A549 (cell line): ENCODE data around the gene CBR3. TPM values are rescaled to one million over a fixed set of nuclear protein-coding genes. Genes with fewer than 3 reads are reported as not detected.

ENCODE experiments used
- ATAC-seq, 2 experiments: fragments of 200-7000 bp in 1 of 2; fragments of >200 bp in 1 of 2; cut with Nextera tagmentation in 1 of 2; cut with Tn5 transposase in 1 of 2; 3 replicates each; pipeline versions ENCODE4 v1.8.0 to v1.9.1; 2018 to 2020; ENCODE audit warnings: mild to moderate bottlenecking in 1 of 2, moderate library complexity in 1 of 2
- CTCF ChIA-PET: fragments of 300-600 bp; sonication (Branson Sonifier 250); formaldehyde crosslinking; extraction: SDS; loops from one replicate; lab custom pipeline; 2021; ENCODE audit warnings: antibody characterized with exemption, inconsistent platforms; lab: Yijun Ruan, JAX
- POLR2A ChIA-PET: fragments of 350-600 bp; formaldehyde crosslinking; extraction: SDS; loops from one replicate; lab custom pipeline; 2021; ENCODE audit warnings: antibody characterized with exemption, inconsistent platforms; lab: Yijun Ruan, JAX
- DNase-seq, 2 experiments: peaks; one replicate each; pipeline versions ENCODE4 v3.0.0 to v3.0.0-alpha.2; 2011 to 2016; ENCODE audit warnings: low read depth in 1 of 2, low spot score in 1 of 2
- FAIRE-seq: peaks from 2 replicates; lab custom pipeline; 2011; peaks lifted over from hg19 to GRCh38; lab: Jason Lieb, UNC
- H3K27ac ChIP-seq, 2 experiments: fragments of >200 bp; sonication (Bioruptor Twin); formaldehyde crosslinking; 3 replicates each; pipeline ENCODE4 v1.5.1; 2016 to 2017
- H3K4me1 ChIP-seq: fragments of >200 bp; sonication (Bioruptor Twin); formaldehyde crosslinking; 3 replicates; pipeline ENCODE4 v1.6.1; 2016
- H3K4me2 ChIP-seq: fragments of >200 bp; sonication (Bioruptor Twin); formaldehyde crosslinking; 3 replicates; pipeline ENCODE4 v1.6.1; 2016
- H3K4me3 ChIP-seq: fragments of >200 bp; sonication (Bioruptor Twin); formaldehyde crosslinking; 3 replicates; pipeline ENCODE4 v1.5.1; 2016
- H3K9me3 ChIP-seq: fragments of >200 bp; sonication (Bioruptor Twin); formaldehyde crosslinking; 3 replicates; pipeline ENCODE4 v1.6.1; 2016
- CHD2 ChIP-seq: fragments of 150-350 bp; IDR thresholded peaks from 2 replicates; pipeline ENCODE4 v1.6.1; 2014; ENCODE audit warnings: low read length; ENCODE audit not compliant: partially characterized antibody
- CHD4 ChIP-seq: fragments of 200-600 bp; sonication (generic); IDR thresholded peaks from 2 replicates; pipeline ENCODE4 v1.6.1; 2016; ENCODE audit warnings: antibody characterized with exemption, mild to moderate bottlenecking, borderline replicate concordance
- ESRRA ChIP-seq: fragments of 150-350 bp; IDR thresholded peaks from 2 replicates; pipeline ENCODE4 v1.6.1; 2014; ENCODE audit warnings: mild to moderate bottlenecking, low read length, borderline replicate concordance
- FOSB ChIP-seq: fragments of 250-450 bp; sonication (Bioruptor Pico); IDR thresholded peaks from 2 replicates; pipeline ENCODE4 v1.5.0; 2020; ENCODE audit warnings: mild to moderate bottlenecking, moderate library complexity
- HOXB5 ChIP-seq: fragments of 250-450 bp; sonication (Bioruptor Pico); IDR thresholded peaks from 2 replicates; pipeline ENCODE4 v1.5.0; 2020; ENCODE audit warnings: mild to moderate bottlenecking, moderate library complexity
- JUN ChIP-seq, 2 experiments: fragments of >200 bp; sonication (Bioruptor Twin); formaldehyde crosslinking; IDR thresholded peaks; 2 replicates in 1 of 2; 3 replicates in 1 of 2; pipeline ENCODE4 v1.6.1; 2016 to 2017
- KDM5A ChIP-seq: fragments of 200-600 bp; sonication (generic); IDR thresholded peaks from 2 replicates; pipeline ENCODE4 v1.6.1; 2016; ENCODE audit warnings: antibody characterized with exemption, mild to moderate bottlenecking
- MAFK ChIP-seq: fragments of 450-650 bp; IDR thresholded peaks from 2 replicates; pipeline ENCODE4 v1.6.1; 2014; ENCODE audit not compliant: partially characterized antibody
- NFE2L2 ChIP-seq: fragments of 150-350 bp; conservative IDR thresholded peaks from 2 replicates; pipeline ENCODE4 v1.6.1; 2014; ENCODE audit warnings: low read length
- PHF8 ChIP-seq: fragments of 200-600 bp; sonication (generic); IDR thresholded peaks from 2 replicates; pipeline ENCODE4 v1.6.1; 2016; ENCODE audit warnings: low read depth, mild to moderate bottlenecking, antibody characterized with exemption, moderate library complexity, borderline replicate concordance
- POLR2A ChIP-seq: IDR thresholded peaks from 2 replicates; pipeline ENCODE4 v1.6.1; 2012; ENCODE audit warnings: mild to moderate bottlenecking, low read length
- RCOR1 ChIP-seq: fragments of 150-350 bp; IDR thresholded peaks from 2 replicates; pipeline ENCODE4 v1.6.1; 2014; ENCODE audit warnings: antibody characterized with exemption, low read length, low read depth
- RNF2 ChIP-seq: fragments of 200-600 bp; sonication (generic); IDR thresholded peaks from 2 replicates; pipeline ENCODE4 v1.6.1; 2016; ENCODE audit warnings: low read depth, mild to moderate bottlenecking, antibody characterized with exemption, moderate library complexity, borderline replicate concordance
- SMC3 ChIP-seq: fragments of >200 bp; sonication (Bioruptor Twin); formaldehyde crosslinking; IDR thresholded peaks from 3 replicates; pipeline ENCODE4 v1.6.1; 2018; ENCODE audit warnings: inconsistent platforms
- ZC3H11A ChIP-seq: fragments of 450-650 bp; IDR thresholded peaks from 2 replicates; pipeline ENCODE4 v1.6.1; 2014; ENCODE audit warnings: antibody characterized with exemption, mild to moderate bottlenecking
- ZFP36 ChIP-seq: fragments of 450-650 bp; IDR thresholded peaks from 2 replicates; pipeline ENCODE4 v1.6.1; 2014; ENCODE audit warnings: borderline replicate concordance; ENCODE audit not compliant: partially characterized antibody
- ZNF302 ChIP-seq: fragments of 250-450 bp; sonication (Bioruptor Pico); IDR thresholded peaks from 2 replicates; pipeline ENCODE4 v1.9.0; 2021; ENCODE audit warnings: inconsistent platforms, mild to moderate bottlenecking, moderate library complexity
- WGBS: methylation state at CpG from one replicate; pipeline ENCODE4 v1.1.6; 2017; ENCODE audit errors: missing lambda C conversion rate; 5-methylcytosine and 5-hydroxymethylcytosine counted together
- polyA plus RNA-seq, 4 experiments: library from polyadenylated mRNA; depleted of rRNA in 3 of 4; stranded (reverse); fragments of >200 nt; fragmentation: RNase III in 1 of 4; extraction: RNeasy Plus Mini Kit Qiagen cat#74134 plus additional on column Dnase treatment in 1 of 4; gene quantifications; 2 replicates in 3 of 4; 3 replicates in 1 of 4; pipeline ENCODE4 v1.2.3, GENCODE V29; 2011 to 2017
- TF ChIP-seq, protein P1 (sequence below): fragments of 200-600 bp; sonication (generic); IDR thresholded peaks from 2 replicates; pipeline ENCODE4 v1.6.1; 2016; ENCODE audit warnings: antibody characterized with exemption, mild to moderate bottlenecking, moderate library complexity
- TF ChIP-seq, protein P2 (sequence below): fragments of 150-350 bp; IDR thresholded peaks from 2 replicates; pipeline ENCODE4 v1.6.1; 2014; ENCODE audit warnings: low read depth, mild to moderate bottlenecking, low read length
- TF ChIP-seq, protein P3 (sequence below): fragments of >200 bp; sonication (Bioruptor Twin); formaldehyde crosslinking; IDR thresholded peaks from 3 replicates; pipeline ENCODE4 v1.6.1; 2016
- TF ChIP-seq, protein P4 (sequence below): IDR thresholded peaks from 2 replicates; pipeline ENCODE4 v1.6.1; 2012

Gene CBR3
- polyA plus RNA-seq, 2 of the 4 experiments (the other 2 are of a cell fraction): 5.9 to 6.1 TPM

DNA sequence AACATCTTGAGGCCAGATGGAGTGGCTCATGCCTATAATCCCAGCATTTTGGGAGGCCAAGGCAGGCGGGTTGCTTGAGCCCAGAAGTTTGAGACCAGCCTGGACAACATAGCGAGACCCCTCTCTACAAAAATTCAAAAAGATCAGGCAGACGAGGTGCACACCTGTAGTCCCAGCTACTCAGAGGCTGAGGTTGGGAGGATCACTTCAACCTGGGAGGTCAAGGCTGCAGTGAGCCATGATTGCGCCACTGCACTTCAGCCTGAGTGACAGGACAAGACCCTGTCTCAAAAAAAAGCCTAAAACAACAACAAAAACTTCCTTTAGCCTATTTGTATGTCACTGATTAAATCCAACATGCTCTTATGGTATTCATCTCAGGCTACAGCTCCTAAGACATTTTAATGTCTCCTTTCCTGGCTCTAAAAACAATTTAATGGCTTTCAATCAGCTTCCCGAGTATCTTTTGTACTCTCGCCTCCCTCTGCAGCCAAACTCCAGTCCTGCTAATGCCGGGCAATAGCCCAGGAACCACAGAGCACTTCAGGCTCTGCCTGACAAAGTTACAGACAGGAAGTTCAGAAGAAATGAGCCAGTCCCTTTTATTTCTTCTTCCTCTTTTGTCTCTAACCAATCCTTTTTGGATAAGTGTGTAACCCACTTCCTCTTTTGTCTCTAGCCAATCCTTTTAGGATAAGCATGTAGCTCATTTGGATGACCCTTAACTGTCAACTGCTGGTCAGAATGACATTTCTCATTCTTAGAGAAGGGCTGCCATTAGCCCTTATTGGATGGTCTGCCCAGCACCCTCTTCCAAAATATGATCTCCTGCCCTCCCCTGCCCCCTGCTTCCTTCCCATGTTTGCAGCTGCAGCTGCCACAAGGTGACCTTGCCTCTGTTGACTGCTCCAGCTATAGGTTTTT lies 15.2 kb downstream of the CBR3 start (continued):
- TF ChIP-seq, protein P1, sequence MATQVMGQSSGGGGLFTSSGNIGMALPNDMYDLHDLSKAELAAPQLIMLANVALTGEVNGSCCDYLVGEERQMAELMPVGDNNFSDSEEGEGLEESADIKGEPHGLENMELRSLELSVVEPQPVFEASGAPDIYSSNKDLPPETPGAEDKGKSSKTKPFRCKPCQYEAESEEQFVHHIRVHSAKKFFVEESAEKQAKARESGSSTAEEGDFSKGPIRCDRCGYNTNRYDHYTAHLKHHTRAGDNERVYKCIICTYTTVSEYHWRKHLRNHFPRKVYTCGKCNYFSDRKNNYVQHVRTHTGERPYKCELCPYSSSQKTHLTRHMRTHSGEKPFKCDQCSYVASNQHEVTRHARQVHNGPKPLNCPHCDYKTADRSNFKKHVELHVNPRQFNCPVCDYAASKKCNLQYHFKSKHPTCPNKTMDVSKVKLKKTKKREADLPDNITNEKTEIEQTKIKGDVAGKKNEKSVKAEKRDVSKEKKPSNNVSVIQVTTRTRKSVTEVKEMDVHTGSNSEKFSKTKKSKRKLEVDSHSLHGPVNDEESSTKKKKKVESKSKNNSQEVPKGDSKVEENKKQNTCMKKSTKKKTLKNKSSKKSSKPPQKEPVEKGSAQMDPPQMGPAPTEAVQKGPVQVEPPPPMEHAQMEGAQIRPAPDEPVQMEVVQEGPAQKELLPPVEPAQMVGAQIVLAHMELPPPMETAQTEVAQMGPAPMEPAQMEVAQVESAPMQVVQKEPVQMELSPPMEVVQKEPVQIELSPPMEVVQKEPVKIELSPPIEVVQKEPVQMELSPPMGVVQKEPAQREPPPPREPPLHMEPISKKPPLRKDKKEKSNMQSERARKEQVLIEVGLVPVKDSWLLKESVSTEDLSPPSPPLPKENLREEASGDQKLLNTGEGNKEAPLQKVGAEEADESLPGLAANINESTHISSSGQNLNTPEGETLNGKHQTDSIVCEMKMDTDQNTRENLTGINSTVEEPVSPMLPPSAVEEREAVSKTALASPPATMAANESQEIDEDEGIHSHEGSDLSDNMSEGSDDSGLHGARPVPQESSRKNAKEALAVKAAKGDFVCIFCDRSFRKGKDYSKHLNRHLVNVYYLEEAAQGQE: no peak
- TF ChIP-seq CHD4: no peak
- TF ChIP-seq FOSB (CRISPR knock-in tag): no peak

DNA sequence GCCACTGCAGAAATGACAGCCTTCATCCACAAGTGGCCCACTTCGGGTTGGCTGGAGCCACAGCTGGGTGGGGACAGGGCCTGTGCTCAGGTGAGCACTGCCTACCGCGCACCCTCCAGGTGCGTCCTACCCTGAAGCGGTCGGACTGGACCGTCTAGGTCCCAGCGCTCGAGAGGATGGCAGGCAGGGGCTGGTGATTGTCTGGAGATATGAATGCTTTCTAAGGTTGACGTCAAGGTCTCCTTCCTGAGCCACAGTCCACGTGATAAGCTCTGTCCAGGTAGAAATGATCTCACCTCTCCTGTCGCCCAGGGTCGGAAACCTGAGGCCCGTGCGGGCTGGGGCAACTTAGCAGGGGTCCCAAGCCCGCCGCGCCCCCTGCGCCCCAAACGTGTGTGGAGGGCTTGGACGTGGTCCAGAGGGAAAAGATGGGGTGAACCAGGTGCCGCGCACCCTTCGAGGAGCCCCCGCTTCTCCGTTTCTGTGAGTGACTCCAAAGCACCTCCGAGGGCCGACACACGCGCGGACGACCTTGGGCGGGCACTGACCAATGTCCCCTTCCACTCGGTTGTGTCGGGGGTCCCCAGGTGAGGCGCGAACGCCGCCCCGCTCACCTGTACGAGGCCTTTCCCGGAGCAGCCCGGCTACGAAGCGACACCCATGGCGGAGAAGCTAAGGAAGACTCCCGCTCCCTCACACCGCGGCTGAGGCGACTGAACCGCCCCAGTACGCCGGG lies 20.9 kb downstream of the CBR3 start:
- no peak for FAIRE-seq
- no peak for ATAC-seq
- peak overlapping the region; percentile 47 to 80; a peak in 4 of 6 replicates for H3K27ac ChIP-seq
- peak overlapping the region; percentile 94 for H3K4me2 ChIP-seq
- TF ChIP-seq RCOR1 (no peak), CHD2 (no peak), PHF8 (peak; percentile 25; the same call in 1 of the 2 replicates), POLR2A (peak; percentile 71), ZFP36 (no peak)
- TF ChIP-seq, protein P1: no peak
- ChIA-PET CTCF (interaction anchor here (0.7 to 1.8 kb wide), 5 partner anchors 9 to 54 kb away, joined by 3 to 15 read pairs (median 3); no protein-coding TSS in a partner anchor), POLR2A (interaction anchor here (0.6 to 1.4 kb wide), 2 partner anchors 164 to 502 kb away, joined by 5 to 8 read pairs; partner anchors contain the start of gene MORC3)
- H3K4me1 ChIP-seq: peaks cover 9% of the 10 kb centered on the region; the same call in 1 of the 3 replicates
- H3K4me3 ChIP-seq: peak overlapping the region; percentile 56
- no peaks in the 10 kb centered on the region for H3K9me3 ChIP-seq
- no peak for DNase-seq
- WGBS: 81% methylated on average over 11 of the region's 53 CpGs

DNA sequence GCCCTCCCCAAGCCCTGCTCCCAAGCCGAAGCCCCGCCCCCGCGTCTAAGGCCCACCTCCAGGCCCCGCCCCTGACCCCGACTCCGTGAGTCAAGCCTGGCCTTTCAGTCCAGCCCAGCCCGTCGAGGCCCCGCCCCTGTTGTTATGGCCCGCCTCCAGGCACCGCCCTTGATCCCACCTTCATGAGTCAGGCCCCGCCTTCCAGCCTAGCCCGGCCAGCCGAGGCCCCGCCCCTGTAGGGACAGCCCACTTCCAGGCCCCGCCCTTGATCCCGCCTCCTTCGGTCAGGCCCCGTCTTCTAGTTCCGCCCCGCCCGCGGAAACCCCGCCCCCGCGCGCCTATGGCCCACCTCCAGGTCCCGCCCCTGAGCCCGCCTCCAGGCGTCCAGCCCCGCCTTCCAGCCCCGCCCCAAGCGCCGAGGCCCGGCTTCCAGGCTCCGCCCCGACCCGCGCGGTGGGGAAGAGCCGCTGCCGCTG lies 21.5 kb downstream of the CBR3 start:
- peak overlapping the region; percentile 71 for H3K4me3 ChIP-seq
- DNase-seq (peak; percentile 73 to 98), ATAC-seq (peak; percentile 89 to 95), FAIRE-seq (no peak)
- ChIA-PET CTCF (interaction anchor here (1.2 to 1.8 kb wide), 2 partner anchors 16 to 53 kb away, joined by 3 to 15 read pairs; no protein-coding TSS in a partner anchor), POLR2A (interaction anchor here (1.4 kb wide), 1 partner anchor 164 kb away, joined by 8 read pairs; the partner anchor contains the start of gene MORC3)
- WGBS: no CpG with 5 or more reads among the region's 43 CpGs
- H3K27ac ChIP-seq: peak overlapping the region in 1 of 2 experiments; percentile 88; a peak in 3 of 6 replicates
- H3K4me2 ChIP-seq: peak overlapping the region; percentile 94
- H3K4me1 ChIP-seq: peaks cover 9% of the 10 kb centered on the region; the same call in 1 of the 3 replicates
- H3K9me3 ChIP-seq: no peaks in the 10 kb centered on the region
- TF ChIP-seq KDM5A: no peak
- no peak for TF ChIP-seq HOXB5 (CRISPR knock-in tag)
- TF ChIP-seq, protein P2, sequence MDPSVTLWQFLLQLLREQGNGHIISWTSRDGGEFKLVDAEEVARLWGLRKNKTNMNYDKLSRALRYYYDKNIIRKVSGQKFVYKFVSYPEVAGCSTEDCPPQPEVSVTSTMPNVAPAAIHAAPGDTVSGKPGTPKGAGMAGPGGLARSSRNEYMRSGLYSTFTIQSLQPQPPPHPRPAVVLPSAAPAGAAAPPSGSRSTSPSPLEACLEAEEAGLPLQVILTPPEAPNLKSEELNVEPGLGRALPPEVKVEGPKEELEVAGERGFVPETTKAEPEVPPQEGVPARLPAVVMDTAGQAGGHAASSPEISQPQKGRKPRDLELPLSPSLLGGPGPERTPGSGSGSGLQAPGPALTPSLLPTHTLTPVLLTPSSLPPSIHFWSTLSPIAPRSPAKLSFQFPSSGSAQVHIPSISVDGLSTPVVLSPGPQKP: no peak
- TF ChIP-seq RNF2: no peak
- TF ChIP-seq MAFK: no peak
- TF ChIP-seq, protein P3, sequence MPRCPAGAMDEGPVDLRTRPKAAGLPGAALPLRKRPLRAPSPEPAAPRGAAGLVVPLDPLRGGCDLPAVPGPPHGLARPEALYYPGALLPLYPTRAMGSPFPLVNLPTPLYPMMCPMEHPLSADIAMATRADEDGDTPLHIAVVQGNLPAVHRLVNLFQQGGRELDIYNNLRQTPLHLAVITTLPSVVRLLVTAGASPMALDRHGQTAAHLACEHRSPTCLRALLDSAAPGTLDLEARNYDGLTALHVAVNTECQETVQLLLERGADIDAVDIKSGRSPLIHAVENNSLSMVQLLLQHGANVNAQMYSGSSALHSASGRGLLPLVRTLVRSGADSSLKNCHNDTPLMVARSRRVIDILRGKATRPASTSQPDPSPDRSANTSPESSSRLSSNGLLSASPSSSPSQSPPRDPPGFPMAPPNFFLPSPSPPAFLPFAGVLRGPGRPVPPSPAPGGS: no peak
- TF ChIP-seq ZNF302 (CRISPR knock-in tag): no peak
- TF ChIP-seq ESRRA: no peak
- TF ChIP-seq JUN (IDR thresholded peaks at IDR 0.05): no peak
- TF ChIP-seq SMC3: no peak
- TF ChIP-seq NFE2L2: no peak
- TF ChIP-seq, protein P4, sequence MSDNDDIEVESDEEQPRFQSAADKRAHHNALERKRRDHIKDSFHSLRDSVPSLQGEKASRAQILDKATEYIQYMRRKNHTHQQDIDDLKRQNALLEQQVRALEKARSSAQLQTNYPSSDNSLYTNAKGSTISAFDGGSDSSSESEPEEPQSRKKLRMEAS: no peak
- TF ChIP-seq ZC3H11A: no peak
- no peak for TF ChIP-seq PHF8
